Measurements from ENCODE around the gene B3GAT3. TPM values are rescaled to one million over a fixed set of nuclear protein-coding genes. Genes with fewer than 3 reads are reported as not detected.

The B3GAT3 gene
- total and polyA plus RNA-seq, 10 of the 15 experiments (the other 5 are each of a cell fraction or from before 2014, with no cell fraction given) = 0.31 to 52.7 (median 29.8) TPM

DNA sequence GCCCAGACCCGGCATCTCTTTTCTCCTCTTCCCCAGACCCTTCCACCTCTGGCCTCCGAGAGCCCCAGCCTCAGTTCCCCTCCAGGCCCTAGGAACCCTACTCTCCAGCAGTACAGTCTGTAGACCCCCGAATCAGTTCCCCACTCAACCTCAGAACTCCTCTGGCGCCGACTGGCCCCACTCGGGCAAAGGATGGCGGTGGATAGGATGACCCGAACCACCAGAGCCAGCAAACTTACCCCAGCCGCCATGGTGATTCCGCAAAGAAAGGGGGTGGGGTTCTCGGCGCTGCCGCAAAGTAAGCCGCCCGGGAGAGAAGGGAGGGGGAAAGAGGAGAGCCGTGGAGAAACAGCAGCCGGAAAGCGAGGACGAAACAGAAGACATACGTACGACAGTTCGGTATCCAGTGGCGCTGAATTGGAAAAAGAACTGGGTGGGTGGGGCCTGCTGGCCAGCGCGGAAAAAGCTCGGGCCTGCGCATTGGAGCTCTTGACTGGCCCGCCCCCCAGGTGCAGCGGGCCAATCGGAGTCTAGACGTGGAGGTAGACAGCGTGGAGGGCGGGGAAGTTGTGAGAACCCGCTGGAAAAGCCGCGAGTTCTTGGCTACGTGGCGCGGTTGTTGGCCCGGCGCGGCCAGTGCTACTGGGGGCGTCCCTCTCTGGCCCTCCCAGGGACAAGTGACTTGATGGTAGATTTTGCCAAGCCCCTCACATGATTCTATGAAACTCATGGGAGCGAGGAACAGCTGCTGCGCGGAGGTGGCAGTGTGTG lies 48.0 kb downstream of the B3GAT3 start, which contains the start of gene EEF1G (continued):
- TF ChIP-seq, protein P1, sequence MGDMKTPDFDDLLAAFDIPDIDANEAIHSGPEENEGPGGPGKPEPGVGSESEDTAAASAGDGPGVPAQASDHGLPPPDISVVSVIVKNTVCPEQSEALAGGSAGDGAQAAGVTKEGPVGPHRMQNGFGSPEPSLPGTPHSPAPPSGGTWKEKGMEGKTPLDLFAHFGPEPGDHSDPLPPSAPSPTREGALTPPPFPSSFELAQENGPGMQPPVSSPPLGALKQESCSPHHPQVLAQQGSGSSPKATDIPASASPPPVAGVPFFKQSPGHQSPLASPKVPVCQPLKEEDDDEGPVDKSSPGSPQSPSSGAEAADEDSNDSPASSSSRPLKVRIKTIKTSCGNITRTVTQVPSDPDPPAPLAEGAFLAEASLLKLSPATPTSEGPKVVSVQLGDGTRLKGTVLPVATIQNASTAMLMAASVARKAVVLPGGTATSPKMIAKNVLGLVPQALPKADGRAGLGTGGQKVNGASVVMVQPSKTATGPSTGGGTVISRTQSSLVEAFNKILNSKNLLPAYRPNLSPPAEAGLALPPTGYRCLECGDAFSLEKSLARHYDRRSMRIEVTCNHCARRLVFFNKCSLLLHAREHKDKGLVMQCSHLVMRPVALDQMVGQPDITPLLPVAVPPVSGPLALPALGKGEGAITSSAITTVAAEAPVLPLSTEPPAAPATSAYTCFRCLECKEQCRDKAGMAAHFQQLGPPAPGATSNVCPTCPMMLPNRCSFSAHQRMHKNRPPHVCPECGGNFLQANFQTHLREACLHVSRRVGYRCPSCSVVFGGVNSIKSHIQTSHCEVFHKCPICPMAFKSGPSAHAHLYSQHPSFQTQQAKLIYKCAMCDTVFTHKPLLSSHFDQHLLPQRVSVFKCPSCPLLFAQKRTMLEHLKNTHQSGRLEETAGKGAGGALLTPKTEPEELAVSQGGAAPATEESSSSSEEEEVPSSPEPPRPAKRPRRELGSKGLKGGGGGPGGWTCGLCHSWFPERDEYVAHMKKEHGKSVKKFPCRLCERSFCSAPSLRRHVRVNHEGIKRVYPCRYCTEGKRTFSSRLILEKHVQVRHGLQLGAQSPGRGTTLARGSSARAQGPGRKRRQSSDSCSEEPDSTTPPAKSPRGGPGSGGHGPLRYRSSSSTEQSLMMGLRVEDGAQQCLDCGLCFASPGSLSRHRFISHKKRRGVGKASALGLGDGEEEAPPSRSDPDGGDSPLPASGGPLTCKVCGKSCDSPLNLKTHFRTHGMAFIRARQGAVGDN (IDR thresholded peaks at IDR 0.05) = no peak; the same call in 1 of the 2 replicates
- TF ChIP-seq BCL11A (IDR thresholded peaks at IDR 0.05; ENCODE audit: low read depth, low read length) (0 out of 2 replicates have a peak, but pooled peaks have one; percentile 9), JUNB (IDR thresholded peaks at IDR 0.05) (no peak), ZZZ3 (IDR thresholded peaks at IDR 0.05; ENCODE audit: control insufficient read depth, insufficient read length, low read depth) (no peak), KLF5 (IDR thresholded peaks at IDR 0.05; ENCODE audit: partially characterized antibody) (peak; percentile 73), POLR2AphosphoS5 (IDR thresholded peaks at IDR 0.05; ENCODE audit: low read length) (peak; percentile 93), RFX5 (IDR thresholded peaks at IDR 0.05; ENCODE audit: low read depth, low read length) (no peak), CREB1 (IDR thresholded peaks at IDR 0.05; ENCODE audit: low read depth) (peak; percentile 38; the same call in 1 of the 2 replicates), POLR2A (IDR thresholded peaks at IDR 0.05; ENCODE audit: low read depth, low read length) (peak; percentile 93), SIN3A (IDR thresholded peaks at IDR 0.05; ENCODE audit: low read depth, low read length) (peak; percentile 70), CBX5 (IDR thresholded peaks at IDR 0.05; ENCODE audit: low read depth) (no peak), EZH2 (IDR thresholded peaks at IDR 0.05; ENCODE audit: borderline replicate concordance, control insufficient read depth, low read depth, low read length) (no peak), STAT3 (IDR thresholded peaks at IDR 0.05; ENCODE audit: low read depth, low read length) (no peak), YY1 (IDR thresholded peaks at IDR 0.05; ENCODE audit: low read depth, low read length) (peak; percentile 97)
- TF ChIP-seq, protein P2, sequence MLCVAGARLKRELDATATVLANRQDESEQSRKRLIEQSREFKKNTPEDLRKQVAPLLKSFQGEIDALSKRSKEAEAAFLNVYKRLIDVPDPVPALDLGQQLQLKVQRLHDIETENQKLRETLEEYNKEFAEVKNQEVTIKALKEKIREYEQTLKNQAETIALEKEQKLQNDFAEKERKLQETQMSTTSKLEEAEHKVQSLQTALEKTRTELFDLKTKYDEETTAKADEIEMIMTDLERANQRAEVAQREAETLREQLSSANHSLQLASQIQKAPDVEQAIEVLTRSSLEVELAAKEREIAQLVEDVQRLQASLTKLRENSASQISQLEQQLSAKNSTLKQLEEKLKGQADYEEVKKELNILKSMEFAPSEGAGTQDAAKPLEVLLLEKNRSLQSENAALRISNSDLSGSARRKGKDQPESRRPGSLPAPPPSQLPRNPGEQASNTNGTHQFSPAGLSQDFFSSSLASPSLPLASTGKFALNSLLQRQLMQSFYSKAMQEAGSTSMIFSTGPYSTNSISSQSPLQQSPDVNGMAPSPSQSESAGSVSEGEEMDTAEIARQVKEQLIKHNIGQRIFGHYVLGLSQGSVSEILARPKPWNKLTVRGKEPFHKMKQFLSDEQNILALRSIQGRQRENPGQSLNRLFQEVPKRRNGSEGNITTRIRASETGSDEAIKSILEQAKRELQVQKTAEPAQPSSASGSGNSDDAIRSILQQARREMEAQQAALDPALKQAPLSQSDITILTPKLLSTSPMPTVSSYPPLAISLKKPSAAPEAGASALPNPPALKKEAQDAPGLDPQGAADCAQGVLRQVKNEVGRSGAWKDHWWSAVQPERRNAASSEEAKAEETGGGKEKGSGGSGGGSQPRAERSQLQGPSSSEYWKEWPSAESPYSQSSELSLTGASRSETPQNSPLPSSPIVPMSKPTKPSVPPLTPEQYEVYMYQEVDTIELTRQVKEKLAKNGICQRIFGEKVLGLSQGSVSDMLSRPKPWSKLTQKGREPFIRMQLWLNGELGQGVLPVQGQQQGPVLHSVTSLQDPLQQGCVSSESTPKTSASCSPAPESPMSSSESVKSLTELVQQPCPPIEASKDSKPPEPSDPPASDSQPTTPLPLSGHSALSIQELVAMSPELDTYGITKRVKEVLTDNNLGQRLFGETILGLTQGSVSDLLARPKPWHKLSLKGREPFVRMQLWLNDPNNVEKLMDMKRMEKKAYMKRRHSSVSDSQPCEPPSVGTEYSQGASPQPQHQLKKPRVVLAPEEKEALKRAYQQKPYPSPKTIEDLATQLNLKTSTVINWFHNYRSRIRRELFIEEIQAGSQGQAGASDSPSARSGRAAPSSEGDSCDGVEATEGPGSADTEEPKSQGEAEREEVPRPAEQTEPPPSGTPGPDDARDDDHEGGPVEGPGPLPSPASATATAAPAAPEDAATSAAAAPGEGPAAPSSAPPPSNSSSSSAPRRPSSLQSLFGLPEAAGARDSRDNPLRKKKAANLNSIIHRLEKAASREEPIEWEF (IDR thresholded peaks at IDR 0.05; ENCODE audit: insufficient replicate concordance, low read depth, low read length) = no peak
- TF ChIP-seq, protein P3, sequence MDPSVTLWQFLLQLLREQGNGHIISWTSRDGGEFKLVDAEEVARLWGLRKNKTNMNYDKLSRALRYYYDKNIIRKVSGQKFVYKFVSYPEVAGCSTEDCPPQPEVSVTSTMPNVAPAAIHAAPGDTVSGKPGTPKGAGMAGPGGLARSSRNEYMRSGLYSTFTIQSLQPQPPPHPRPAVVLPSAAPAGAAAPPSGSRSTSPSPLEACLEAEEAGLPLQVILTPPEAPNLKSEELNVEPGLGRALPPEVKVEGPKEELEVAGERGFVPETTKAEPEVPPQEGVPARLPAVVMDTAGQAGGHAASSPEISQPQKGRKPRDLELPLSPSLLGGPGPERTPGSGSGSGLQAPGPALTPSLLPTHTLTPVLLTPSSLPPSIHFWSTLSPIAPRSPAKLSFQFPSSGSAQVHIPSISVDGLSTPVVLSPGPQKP (IDR thresholded peaks at IDR 0.05; ENCODE audit: low read depth, low read length) = peak; percentile 62
- TF ChIP-seq, protein P4, sequence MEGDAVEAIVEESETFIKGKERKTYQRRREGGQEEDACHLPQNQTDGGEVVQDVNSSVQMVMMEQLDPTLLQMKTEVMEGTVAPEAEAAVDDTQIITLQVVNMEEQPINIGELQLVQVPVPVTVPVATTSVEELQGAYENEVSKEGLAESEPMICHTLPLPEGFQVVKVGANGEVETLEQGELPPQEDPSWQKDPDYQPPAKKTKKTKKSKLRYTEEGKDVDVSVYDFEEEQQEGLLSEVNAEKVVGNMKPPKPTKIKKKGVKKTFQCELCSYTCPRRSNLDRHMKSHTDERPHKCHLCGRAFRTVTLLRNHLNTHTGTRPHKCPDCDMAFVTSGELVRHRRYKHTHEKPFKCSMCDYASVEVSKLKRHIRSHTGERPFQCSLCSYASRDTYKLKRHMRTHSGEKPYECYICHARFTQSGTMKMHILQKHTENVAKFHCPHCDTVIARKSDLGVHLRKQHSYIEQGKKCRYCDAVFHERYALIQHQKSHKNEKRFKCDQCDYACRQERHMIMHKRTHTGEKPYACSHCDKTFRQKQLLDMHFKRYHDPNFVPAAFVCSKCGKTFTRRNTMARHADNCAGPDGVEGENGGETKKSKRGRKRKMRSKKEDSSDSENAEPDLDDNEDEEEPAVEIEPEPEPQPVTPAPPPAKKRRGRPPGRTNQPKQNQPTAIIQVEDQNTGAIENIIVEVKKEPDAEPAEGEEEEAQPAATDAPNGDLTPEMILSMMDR (IDR thresholded peaks at IDR 0.05 in 2 of 3, conservative IDR thresholded peaks at IDR 0.05 in 1 of 3; ENCODE audit: control insufficient read depth in 2 of 3, extremely low read depth in 1 of 3, insufficient read depth in 1 of 3, low read depth in 3 of 3, low read length in 3 of 3) = no peak
